GM21786 (cell line): ENCODE measurements around the gene MINDY2.
"Not testable (repeated sequence)": the region's sequence is repeated elsewhere in the genome, so short reads cannot be mapped to it uniquely, and the experiment has no call there.

Experiments used
- ATAC-seq: cut with Tn5 transposase; IDR thresholded peaks from one replicate; pipeline ENCODE4 v1.9.1; 2021; ENCODE audit not compliant: unreplicated experiment

Gene MINDY2

DNA sequence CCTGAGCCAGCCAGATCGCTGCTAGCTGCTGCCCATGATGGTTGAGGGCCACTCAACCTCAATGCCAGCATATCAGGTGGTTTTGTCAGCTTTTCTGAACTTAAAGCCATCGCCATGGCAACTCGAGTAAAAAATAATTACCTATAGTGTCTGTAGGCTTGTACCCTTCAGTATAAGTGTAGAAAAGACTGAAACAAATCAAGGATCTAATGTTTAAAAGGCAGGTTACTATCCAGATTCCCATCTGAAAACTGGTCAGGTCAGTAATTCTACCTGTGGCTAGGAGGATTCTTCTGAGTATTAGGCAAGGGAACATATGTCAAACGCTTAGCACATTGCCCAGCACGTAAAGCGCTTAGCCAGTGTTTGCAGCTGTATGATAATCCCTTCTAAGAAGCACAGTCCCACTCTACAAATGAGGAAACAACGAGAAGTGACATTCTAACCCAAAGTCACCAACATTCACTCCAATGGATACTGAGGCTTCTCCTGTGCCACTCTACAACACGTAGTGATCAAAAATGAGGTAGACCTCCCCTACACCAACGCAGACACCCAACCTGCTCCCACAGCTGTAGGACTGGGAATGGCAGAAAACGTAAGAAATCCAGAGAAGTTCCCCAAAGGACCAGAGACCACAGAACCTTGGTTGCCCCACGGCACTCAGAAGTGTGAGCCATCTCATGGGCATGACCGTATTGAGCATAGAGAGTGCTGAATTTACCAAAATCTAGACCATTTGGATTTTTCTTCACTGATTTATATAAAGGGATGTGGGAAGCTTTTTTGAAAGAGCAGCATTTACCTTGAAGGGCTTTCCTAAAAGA is 107.1 kb downstream of the MINDY2 start:
- ATAC-seq, result no peak

DNA sequence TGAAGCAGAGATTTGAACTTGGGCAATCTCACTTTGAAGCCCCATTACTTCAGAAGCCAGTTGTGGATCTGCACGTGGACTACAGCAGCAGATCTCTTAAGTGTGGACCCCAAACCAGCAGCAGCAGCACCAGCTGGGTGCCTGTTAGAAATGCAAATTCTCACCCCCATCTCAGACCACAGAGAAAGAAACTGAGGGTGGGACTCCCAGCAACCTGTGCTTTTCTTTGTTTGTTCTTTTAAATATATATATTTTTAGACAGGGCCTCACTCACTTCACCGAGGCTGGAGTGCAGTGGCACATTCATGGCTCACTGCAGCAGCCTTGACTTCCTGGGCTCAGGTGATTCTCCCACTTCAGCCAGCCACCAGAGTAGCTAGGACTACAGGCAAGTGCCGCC is 109.2 kb downstream of the MINDY2 start:
- no peak for ATAC-seq

DNA sequence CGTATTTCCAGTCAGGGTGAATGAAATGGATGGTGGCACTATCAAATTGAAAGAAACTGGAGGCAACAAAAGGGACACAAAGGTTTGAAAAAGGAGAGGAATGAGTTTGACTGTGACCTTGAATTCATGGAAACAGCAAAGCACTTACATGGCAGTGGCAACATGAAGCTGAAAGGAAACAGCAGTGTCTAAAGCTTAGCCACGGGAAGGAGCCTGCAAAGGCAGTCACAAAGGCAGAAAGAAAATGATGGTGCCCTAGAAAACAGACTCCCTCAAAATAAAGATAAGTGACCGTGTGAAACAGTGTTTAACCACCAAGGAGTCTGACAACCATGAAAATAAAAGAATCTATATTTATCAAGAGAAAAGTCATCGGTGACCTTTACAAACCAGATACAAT is 111.1 kb downstream of the MINDY2 start:
- ATAC-seq, result no peak

DNA sequence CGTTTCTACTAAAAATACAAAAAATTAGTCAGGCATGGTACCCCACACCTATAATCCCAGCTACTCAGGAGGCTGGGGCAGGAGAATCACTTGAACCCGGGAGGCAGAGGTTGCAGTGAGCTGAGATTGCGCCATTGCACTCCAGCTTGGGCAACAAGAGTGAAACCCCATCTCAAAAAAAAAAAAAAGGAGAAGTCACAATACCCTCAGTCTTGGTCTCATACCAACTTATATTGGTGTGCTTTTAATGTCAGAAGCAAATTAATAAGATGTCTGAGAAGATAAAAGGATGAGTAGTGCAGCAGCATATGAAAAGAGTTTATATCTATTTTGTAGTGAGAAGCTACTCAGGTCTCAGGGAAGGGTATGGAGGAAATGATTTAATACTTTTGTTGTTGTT is 112.8 kb downstream of the MINDY2 start:
- not testable (repeated sequence) for ATAC-seq

DNA sequence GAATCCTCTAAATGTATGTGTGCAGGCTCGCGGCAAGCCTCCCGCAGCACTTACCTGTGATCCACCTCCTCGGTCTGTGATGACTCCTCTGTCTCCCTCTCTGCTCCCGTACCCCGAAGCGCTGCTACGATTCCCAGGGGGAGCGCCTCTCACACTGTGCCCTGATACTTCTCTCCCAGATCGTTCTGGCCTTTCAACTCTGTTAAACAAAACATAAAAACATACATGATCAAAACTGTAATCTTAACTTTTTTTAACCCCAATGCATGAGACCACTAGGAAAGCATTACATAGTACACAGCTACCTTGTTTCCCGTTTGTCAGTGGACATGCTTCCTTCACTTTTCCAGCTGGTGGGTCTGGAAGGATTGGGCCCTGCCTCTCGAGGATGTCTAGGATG is 115.8 kb downstream of the MINDY2 start:
- ATAC-seq, result no peak

DNA sequence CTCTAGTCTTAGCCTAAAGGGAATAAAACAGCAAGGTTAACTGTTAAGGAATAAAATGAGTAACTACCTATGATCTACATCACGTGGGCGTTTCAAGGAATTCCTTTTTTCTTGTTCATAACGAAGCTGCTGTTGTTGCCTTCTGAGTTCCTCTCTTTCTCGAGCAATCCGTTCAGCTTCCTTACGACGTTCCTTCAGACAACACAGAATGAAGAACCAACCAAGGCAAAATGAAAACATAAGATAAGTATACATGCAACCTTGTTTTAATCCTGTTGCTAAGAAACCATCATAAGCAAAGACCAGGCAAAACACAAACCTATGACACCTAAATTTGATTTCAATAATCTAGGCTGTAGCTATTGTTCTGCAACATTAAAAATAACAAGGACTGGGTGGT is 118.3 kb downstream of the MINDY2 start:
- ATAC-seq, result no peak

DNA sequence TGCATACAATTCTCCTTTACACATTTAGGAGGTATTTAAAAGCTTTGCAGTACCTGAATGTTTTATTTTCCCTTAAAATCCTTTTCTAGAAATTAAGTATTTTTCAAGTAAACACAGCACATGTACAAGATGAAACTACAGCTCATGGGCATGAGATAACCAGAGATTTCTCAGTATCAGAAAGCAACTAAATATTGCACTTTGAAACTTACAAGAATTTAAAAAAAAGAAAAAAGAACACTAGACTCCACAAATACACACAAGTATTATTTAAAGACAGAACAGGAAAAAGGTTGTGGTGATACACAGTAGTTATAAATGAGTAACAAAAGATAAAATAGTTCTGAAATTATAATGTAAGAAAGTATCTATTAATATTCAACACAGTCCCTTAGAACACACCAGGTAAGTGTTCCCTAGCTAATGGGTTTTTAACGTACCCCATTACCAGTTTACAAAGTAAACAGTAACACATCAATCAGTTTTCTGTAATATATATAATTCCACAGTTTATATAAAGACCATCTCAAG is 127.1 kb downstream of the MINDY2 start:
- no peak for ATAC-seq

DNA sequence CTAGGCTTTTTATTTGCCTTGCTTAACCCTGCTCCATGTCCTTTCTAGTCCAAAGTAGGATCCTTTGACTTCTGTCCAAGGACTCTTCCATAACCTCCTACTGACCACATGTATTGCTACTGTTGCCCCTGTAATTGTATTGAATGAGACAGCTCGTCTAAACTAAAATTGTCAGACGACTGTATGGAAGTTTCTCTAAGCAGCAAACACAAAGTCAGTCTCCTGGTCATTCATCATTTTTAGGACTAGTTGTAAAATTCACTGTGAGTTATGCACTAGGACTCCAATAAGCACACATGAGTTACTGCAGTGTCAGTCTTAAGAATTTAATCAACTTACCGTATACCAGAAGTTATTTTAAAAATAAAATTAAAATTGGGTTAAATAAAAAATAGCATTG is 129.5 kb downstream of the MINDY2 start:
- ATAC-seq, result no peak

DNA sequence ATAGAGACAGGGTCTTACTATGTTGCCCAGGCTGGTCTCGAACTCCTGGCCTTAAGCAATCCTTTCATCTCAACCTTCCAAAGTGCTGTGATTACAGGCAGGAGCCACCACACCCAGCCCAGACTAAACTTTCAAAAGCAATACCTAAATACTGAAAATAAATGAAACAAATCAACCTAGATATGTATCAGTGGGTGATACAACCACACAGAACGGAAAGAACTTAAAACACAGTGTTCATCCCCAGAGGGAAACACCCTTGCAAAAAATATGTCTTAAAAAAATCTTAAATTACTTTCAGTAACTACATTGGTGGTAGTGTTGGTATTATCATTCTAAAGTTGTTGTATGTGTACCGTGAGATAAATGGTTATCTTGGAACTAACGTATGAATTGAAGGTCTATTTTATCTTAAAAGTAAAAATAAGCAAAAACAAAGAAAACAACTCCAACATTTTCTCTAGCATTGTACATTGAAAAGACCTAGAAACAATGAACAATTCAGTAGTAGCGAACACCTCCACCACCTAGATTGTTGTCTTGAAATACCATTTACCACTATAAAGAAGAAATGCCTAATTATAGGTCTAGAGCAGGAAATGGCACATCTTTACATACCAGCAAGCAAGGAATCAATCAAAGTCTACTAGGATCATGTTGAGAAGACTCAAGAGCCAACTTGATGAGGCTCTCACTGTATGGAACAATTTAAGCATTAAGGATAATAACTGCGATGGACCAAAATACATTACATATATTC is 137.6 kb downstream of the MINDY2 start:
- ATAC-seq, result no peak

DNA sequence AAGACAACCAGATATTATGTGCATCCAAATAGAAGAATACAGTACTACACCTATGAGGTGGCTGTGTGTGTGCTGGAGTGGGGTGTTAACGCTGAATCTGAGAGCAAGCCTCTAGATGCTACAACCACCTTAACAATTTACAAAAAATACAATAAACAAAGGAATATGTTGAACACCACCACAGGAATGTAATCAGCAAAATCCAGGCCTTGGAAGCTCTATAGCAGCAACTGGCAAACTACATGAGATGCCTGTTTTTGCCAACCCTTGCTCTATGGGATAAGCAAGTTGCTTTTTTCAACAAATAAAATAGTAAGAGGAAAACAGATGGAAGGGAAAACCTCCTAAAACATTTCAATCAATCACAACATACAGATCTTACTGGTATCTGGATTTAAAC is 138.5 kb downstream of the MINDY2 start:
- no peak for ATAC-seq

DNA sequence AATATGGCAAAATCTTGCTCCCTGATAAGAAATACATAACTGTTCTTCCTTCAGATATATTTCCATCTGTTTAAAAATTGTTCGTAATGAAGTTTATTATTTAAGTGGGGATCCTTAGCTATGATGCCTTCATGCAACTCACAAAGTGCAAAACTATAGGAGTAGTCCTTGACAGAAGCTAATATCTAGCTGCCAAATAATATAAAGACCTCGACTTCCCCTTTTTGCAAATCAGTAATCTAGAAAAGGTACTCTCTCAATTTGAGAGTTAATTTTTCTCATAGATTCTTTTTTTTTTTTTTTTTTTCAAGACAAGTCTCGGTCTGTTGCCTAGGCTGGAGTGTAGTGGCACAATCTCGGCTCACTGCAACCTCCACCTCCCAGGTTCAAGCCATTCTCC is 139.4 kb downstream of the MINDY2 start:
- no peak for ATAC-seq
